HepG2 (cell line): ENCODE results near the gene CKAP2L. TPM values are rescaled to one million over a fixed set of nuclear protein-coding genes. Genes with fewer than 3 reads are reported as not detected.

Experiments used
- ATAC-seq: fragments of 200-7000 bp; cut with Tn5 transposase; 3 replicates; pipeline ENCODE4 v1.9.1; 2020; ENCODE audit warnings: mild to moderate bottlenecking, moderate library complexity
- BruUV-seq: library from RNA; stranded (reverse); fragments of 400-500 nt; replicated peaks from 2 replicates; lab custom pipeline; 2021; lab: Mats Ljungman, UMichigan
- CTCF ChIA-PET: fragments of 300-600 bp; formaldehyde crosslinking; extraction: SDS; loops from one replicate; lab custom pipeline; 2021; ENCODE audit warnings: low total read pairs, inconsistent platforms, low intra/inter-chr PET ratio; lab: Yijun Ruan, JAX
- POLR2A ChIA-PET: fragments of 350-600 bp; sonication (Branson Sonifier 250); formaldehyde crosslinking; loops from one replicate; lab custom pipeline; 2020; ENCODE audit warnings: antibody characterized with exemption, inconsistent platforms; lab: Yijun Ruan, JAX
- DNase-seq: peaks from one replicate; pipeline ENCODE4 v3.0.0-alpha.2; 2015; ENCODE audit warnings: low spot score
- FAIRE-seq: peaks from 3 replicates; lab custom pipeline; 2011; peaks lifted over from hg19 to GRCh38; lab: Jason Lieb, UNC
- H2AFZ ChIP-seq: one replicate; pipeline ENCODE4 v1.6.1; 2011; ENCODE audit warnings: low read length, inconsistent platforms
- H3K27ac ChIP-seq: fragments of 300-600 bp; 3 replicates; pipeline ENCODE4 v1.8.0; 2011; ENCODE audit warnings: mixed run types, mild to moderate bottlenecking, mixed read lengths, low read length, inconsistent platforms; ENCODE audit not compliant: insufficient read depth; ENCODE audit errors: extremely low read length
- H3K27me3 ChIP-seq, 2 experiments: fragments of 200-600 bp in 1 of 2; 2 replicates in 1 of 2; 3 replicates in 1 of 2; pipeline versions ENCODE4 v1.6.0 to v1.8.0; 2011; ENCODE audit warnings: low read length in 2 of 2, mild to moderate bottlenecking in 2 of 2, moderate library complexity in 2 of 2, inconsistent platforms in 1 of 2; ENCODE audit not compliant: insufficient read depth in 2 of 2, control insufficient read depth in 1 of 2
- H3K36me3 ChIP-seq, 2 experiments: fragments of 200-600 bp in 1 of 2; replicated peaks in 1 of 2; 2 replicates in 1 of 2; 3 replicates in 1 of 2; pipeline versions ENCODE4 v1.5.1 to v1.8.0; 2011; ENCODE audit warnings: low read length in 2 of 2, inconsistent platforms in 1 of 2; ENCODE audit not compliant: insufficient read depth in 2 of 2, control insufficient read depth in 1 of 2
- H3K4me1 ChIP-seq: 2 replicates; pipeline ENCODE4 v1.5.1; 2012; ENCODE audit warnings: low read length, inconsistent platforms; ENCODE audit not compliant: insufficient read depth
- H3K4me2 ChIP-seq: 2 replicates; pipeline ENCODE4 v1.6.0; 2011; ENCODE audit warnings: low read depth, low read length, inconsistent platforms
- H3K4me3 ChIP-seq, 3 experiments: fragments of 200-600 bp in 1 of 3; sonication (generic), shearing (Covaris generic) in 1 of 3; replicated peaks in 1 of 3; 2 replicates each; pipeline ENCODE4 v1.5.1; 2011 to 2016; ENCODE audit warnings: low read length in 3 of 3, inconsistent platforms in 2 of 3, low read depth in 2 of 3, mild to moderate bottlenecking in 2 of 3, control low read depth in 1 of 3, mixed read lengths in 1 of 3; ENCODE audit not compliant: insufficient read depth in 1 of 3
- H3K79me2 ChIP-seq: one replicate; pipeline ENCODE4 v1.6.1; 2011; ENCODE audit warnings: low read length, inconsistent platforms; ENCODE audit not compliant: insufficient read depth
- H3K9ac ChIP-seq: 2 replicates; pipeline ENCODE4 v1.6.0; 2011; ENCODE audit warnings: mild to moderate bottlenecking, low read depth, low read length, inconsistent platforms; ENCODE audit not compliant: insufficient read depth
- H3K9me3 ChIP-seq: 2 replicates; pipeline ENCODE4 v1.5.1; 2012; ENCODE audit warnings: mild to moderate bottlenecking, low read length
- H4K20me1 ChIP-seq: 2 replicates; pipeline ENCODE4 v1.6.0; 2011; ENCODE audit warnings: inconsistent platforms, mild to moderate bottlenecking, low read length, moderate library complexity; ENCODE audit not compliant: insufficient read depth
- CREM ChIP-seq, 2 experiments: sonication (generic) in 1 of 2; formaldehyde crosslinking in 1 of 2; IDR thresholded peaks; 2 replicates each; pipeline versions ENCODE4 v1.4.0 to v1.6.1; 2016 to 2020; ENCODE audit warnings: antibody characterized with exemption in 1 of 2, mild to moderate bottlenecking in 1 of 2, missing genetic modification reagents in 1 of 2
- FOXA3 ChIP-seq: IDR thresholded peaks from 2 replicates; pipeline ENCODE4 v1.6.1; 2016; ENCODE audit warnings: missing genetic modification reagents, missing compliant biosample characterization
- GABPA ChIP-seq, 2 experiments: IDR thresholded peaks; 2 replicates each; pipeline ENCODE4 v1.6.1; 2011 to 2016; ENCODE audit warnings: low read depth in 2 of 2, low read length in 1 of 2, missing biosample characterization in 1 of 2, missing genetic modification characterization in 1 of 2
- KAT8 ChIP-seq: IDR thresholded peaks from 2 replicates; pipeline ENCODE4 v1.6.1; 2016; ENCODE audit warnings: missing genetic modification reagents, missing compliant biosample characterization
- PAWR ChIP-seq: sonication (generic); formaldehyde crosslinking; IDR thresholded peaks from 2 replicates; pipeline ENCODE4 v1.4.0; 2020; ENCODE audit warnings: missing genetic modification reagents, mild to moderate bottlenecking, borderline replicate concordance
- RNF2 ChIP-seq: fragments of 450-650 bp; conservative IDR thresholded peaks from 2 replicates; pipeline ENCODE4 v1.6.1; 2016; ENCODE audit warnings: low read depth
- ZKSCAN8 ChIP-seq: IDR thresholded peaks from 2 replicates; pipeline ENCODE4 v1.6.1; 2016; ENCODE audit warnings: borderline replicate concordance, missing genetic modification reagents, missing compliant biosample characterization
- WGBS: methylation state at CpG from one replicate; pipeline ENCODE4 v1.1.6; 2017; ENCODE audit warnings: low lambda C conversion rate; 5-methylcytosine and 5-hydroxymethylcytosine counted together
- in situ Hi-C: cut with HindIII; loops from 2 replicates; pipeline ENCODE4 v1.10.0; 2017; ENCODE audit warnings: low pct_unique_long_range_greater_than_20kb; ENCODE audit not compliant: extremely low pct_ligation_motif_present
- intact Hi-C: fragments of 100-400 bp; cut with micrococcal nuclease; formaldehyde crosslinking; loops from one replicate; pipeline ENCODE4 v1.10.0; 2022; ENCODE audit not compliant: unreplicated experiment
- polyA plus RNA-seq, 8 experiments: library from polyadenylated mRNA; depleted of rRNA in 3 of 8; stranded (reverse) in 7 of 8; unstranded in 1 of 8; fragments of >200 nt; fragmentation: Illumina TruSeq in 4 of 8; extraction: Trizol in 4 of 8; gene quantifications; 2 replicates each; pipeline versions ENCODE4 v1.2.1 to v1.2.3, GENCODE V29; 2011 to 2016; ENCODE audit warnings: low read depth in 4 of 8, missing spikeins in 1 of 8, mixed read lengths in 1 of 8; ENCODE audit not compliant: insufficient read depth in 1 of 8
- total RNA-seq, 5 experiments: library from RNA; depleted of rRNA; stranded (reverse); fragments of >200 nt; fragmentation: Illumina TruSeq; extraction: Trizol; gene quantifications; 2 replicates each; pipeline ENCODE4 v1.2.3, GENCODE V29; 2016; ENCODE audit warnings: low read depth in 1 of 5
- TF ChIP-seq, protein P1 (sequence below), 2 experiments: sonication (generic) in 1 of 2; formaldehyde crosslinking in 1 of 2; IDR thresholded peaks; 2 replicates each; pipeline versions ENCODE4 v1.4.0 to v1.6.1; 2016 to 2020; ENCODE audit warnings: borderline replicate concordance in 1 of 2, low read depth in 1 of 2, mild to moderate bottlenecking in 1 of 2, missing genetic modification reagents in 1 of 2
- TF ChIP-seq, protein P2 (sequence below): sonication (generic); formaldehyde crosslinking; IDR thresholded peaks from 2 replicates; pipeline ENCODE4 v1.4.0; 2020; ENCODE audit warnings: mild to moderate bottlenecking, missing genetic modification reagents

Gene CKAP2L
- total and polyA plus RNA-seq, 2 of the 13 experiments (the other 11 are each of a cell fraction or from before 2014, with no cell fraction given), result 7.1 to 9.5 TPM

DNA sequence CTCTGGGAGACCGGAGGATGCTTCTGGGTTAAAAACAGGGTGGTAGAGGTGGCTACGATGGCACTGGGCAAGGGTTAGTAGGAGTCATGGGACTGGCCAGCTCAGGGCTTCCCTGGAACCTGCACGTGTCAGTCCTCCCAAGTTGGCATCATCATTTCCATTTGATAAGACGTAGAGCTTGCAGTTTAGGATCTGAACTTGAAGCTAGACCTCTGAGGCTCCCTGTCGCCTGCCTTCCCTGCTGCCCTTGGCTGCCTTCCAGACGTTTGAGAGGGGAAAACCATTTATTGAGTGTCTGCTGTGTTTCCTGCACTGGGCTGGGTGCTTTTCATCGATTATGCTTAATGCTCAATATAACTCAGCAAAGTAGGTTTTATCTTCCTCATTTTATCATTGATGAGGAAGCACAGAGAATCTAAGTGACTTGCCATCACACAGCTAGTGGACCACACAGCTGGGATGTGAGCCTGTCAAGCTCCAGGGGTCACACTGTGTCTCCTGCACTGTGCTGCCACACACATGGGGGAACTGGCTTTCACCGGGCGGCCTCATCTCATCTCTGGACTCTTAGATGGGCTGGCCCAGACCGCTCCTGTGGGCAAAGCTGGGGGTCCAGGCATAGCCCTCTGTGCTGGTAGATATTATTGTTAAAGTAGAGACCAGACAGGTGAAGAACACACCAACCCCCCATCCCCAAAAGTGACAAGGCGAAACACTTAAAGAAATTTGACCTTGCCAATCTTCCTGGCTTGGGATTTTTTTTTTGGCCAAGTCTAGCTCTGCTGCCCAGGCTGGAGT, 35.8 kb downstream of the CKAP2L start:
- POLR2A ChIA-PET, result no interaction called here
- intact Hi-C loops, result loop anchor here (5.0 to 10.0 kb wide), 2 partner anchors 246 to 464 kb away; partner anchors contain the start of gene TTL

More for the DNA sequence above, 35.8 kb downstream of the CKAP2L start:
- no peak for TF ChIP-seq RNF2
- no peak for TF ChIP-seq KAT8 (CRISPR knock-in tag)
- TF ChIP-seq ZKSCAN8 (CRISPR knock-in tag), result no peak
- no peak for TF ChIP-seq FOXA3 (CRISPR knock-in tag)
- no peak for TF ChIP-seq PAWR
- TF ChIP-seq, protein P1, sequence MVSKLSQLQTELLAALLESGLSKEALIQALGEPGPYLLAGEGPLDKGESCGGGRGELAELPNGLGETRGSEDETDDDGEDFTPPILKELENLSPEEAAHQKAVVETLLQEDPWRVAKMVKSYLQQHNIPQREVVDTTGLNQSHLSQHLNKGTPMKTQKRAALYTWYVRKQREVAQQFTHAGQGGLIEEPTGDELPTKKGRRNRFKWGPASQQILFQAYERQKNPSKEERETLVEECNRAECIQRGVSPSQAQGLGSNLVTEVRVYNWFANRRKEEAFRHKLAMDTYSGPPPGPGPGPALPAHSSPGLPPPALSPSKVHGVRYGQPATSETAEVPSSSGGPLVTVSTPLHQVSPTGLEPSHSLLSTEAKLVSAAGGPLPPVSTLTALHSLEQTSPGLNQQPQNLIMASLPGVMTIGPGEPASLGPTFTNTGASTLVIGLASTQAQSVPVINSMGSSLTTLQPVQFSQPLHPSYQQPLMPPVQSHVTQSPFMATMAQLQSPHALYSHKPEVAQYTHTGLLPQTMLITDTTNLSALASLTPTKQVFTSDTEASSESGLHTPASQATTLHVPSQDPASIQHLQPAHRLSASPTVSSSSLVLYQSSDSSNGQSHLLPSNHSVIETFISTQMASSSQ (IDR thresholded peaks at IDR 0.05; ENCODE audit: low read depth), result no peak
- TF ChIP-seq, protein P1 (CRISPR knock-in tag; IDR thresholded peaks at IDR 0.05; ENCODE audit: borderline replicate concordance), result no peak
- TF ChIP-seq GABPA (IDR thresholded peaks at IDR 0.05; ENCODE audit: low read depth, low read length), result no peak
- no peak for TF ChIP-seq GABPA (CRISPR knock-in tag; IDR thresholded peaks at IDR 0.05; ENCODE audit: low read depth)
- TF ChIP-seq CREM (IDR thresholded peaks at IDR 0.05), result no peak
- TF ChIP-seq CREM (CRISPR knock-in tag; IDR thresholded peaks at IDR 0.05), result no peak
- TF ChIP-seq, protein P2, sequence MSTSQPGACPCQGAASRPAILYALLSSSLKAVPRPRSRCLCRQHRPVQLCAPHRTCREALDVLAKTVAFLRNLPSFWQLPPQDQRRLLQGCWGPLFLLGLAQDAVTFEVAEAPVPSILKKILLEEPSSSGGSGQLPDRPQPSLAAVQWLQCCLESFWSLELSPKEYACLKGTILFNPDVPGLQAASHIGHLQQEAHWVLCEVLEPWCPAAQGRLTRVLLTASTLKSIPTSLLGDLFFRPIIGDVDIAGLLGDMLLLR (CRISPR knock-in tag), result no peak
- no peak overlapping the region for H3K4me2 ChIP-seq
- H3K27ac ChIP-seq, result no peak overlapping the region
- BruUV-seq, result no TSS peak
- no peaks in the 10 kb centered on the region for H4K20me1 ChIP-seq
- WGBS, result 63% methylated on average over 11 of the region's 11 CpGs
- no peak for FAIRE-seq
- no peaks in the 10 kb centered on the region for H3K36me3 ChIP-seq
- no peaks in the 10 kb centered on the region for H3K9me3 ChIP-seq
- H3K27me3 ChIP-seq, result no peaks in the 10 kb centered on the region; a peak in 1 of 5 replicates
- H3K4me3 ChIP-seq, result no peak overlapping the region
- peaks cover 23% of the 10 kb centered on the region for H3K4me1 ChIP-seq
- H3K9ac ChIP-seq, result no peak overlapping the region
- no peak overlapping the region for H2AFZ ChIP-seq
- in situ Hi-C loops, result no loop called here
- H3K79me2 ChIP-seq, result no peaks in the 10 kb centered on the region
- CTCF ChIA-PET, result interaction anchor here (5.8 kb wide), 1 partner anchor 102 kb away, joined by 113 read pairs; no protein-coding TSS in a partner anchor
- DNase-seq, result no peak
- ATAC-seq, result no peak
